GM18505 (cell line): ENCODE data around the gene EYS.
"Not testable (repeated sequence)": the region's sequence is repeated elsewhere in the genome, so short reads cannot be mapped to it uniquely, and the experiment has no call there.

Experiments
- ATAC-seq: cut with Tn5 transposase; IDR thresholded peaks from one replicate; pipeline ENCODE4 v1.9.1; 2021; ENCODE audit not compliant: unreplicated experiment
- POLR2A ChIP-seq: IDR thresholded peaks from 4 replicates; pipeline ENCODE4 v1.6.1; 2011; ENCODE audit warnings: borderline replicate concordance; ENCODE audit not compliant: insufficient read depth, insufficient read length; ENCODE audit errors: extremely low read depth

Gene EYS

DNA sequence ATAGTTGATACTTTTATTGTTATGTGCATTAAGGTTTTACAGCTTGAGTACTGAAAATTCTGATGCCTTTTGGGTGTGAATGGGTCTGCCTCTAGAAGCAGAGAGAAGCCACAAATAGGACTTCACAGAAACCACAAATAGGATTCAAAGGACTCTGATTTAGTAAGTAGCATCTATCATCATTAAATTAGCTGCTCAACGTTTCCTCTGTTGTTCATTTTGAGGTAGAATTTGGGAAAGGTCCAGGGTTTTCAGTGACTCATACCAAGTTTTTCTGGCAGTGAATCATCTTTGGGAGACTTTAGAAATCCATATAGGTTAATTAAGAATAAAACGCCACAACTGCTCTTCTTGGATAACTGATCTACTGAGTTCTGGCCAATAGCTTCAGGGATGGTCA is 1966.3 kb downstream of the EYS start:
- ATAC-seq, result no peak
- no peak for TF ChIP-seq POLR2A

DNA sequence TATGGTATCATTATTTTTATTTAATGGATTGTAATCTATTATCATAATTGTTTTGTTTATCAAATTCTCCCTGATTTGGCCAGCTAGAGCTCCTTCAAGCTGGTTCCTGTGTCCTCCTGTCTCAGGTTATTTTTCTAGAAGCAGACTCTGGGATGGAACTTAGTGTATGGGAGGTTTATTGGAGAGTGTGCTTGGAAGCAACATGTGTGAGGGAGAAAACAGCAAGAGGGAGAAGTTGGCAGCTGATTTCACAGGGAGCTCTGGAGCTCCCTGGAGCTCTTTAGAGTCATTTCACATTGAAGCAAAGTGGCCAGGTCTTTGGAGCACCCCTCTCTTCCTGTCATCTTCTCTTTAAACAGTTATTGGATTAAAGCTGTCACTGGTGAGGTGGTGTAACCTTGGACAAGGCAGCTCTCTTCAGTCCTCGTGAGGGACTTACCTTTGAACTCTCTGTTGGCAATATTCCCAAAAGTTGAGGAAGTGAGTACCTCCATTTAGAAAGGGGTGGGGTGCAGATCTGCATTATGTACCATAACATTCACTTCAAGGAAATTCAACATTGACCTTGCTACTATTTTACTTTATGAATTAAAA is 1967.8 kb downstream of the EYS start:
- ATAC-seq, result no peak
- TF ChIP-seq POLR2A, result no peak

DNA sequence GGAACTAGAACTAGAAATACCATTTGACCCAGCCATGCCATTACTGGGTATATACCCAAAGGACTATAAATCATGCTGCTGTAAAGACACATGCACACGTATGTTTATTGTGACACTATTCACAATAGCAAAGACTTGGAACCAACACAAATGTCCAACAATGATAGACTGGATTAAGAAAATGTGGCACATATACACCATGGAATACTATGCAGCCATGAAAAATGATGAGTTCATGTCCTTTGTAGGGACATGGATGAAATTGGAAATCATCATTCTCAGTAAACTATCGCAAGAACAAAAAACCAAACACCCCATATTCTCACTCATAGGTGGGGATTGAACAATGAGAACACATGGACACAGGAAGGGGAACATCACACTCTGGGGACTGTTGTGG is 1968.8 kb downstream of the EYS start:
- not testable (repeated sequence) for ATAC-seq

DNA sequence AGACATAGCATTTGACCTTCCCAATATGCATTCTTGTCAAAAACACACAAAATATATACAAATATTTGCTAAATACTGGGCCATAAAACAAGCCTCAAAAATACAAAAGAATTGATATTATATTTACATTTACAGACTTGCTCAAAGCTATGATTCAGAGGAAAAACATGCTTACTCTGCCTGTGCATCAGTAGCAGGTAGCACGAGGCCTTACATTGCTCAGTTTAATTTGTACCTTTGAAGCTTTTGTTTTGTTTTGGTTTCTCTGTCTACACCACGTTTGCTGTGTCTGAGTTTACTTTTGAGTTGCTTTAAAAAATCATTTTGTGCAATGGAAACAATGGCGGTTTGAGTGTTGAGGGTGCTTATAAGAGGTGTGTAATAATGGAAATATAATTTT is 1972.1 kb downstream of the EYS start:
- TF ChIP-seq POLR2A, result no peak
- ATAC-seq, result no peak

DNA sequence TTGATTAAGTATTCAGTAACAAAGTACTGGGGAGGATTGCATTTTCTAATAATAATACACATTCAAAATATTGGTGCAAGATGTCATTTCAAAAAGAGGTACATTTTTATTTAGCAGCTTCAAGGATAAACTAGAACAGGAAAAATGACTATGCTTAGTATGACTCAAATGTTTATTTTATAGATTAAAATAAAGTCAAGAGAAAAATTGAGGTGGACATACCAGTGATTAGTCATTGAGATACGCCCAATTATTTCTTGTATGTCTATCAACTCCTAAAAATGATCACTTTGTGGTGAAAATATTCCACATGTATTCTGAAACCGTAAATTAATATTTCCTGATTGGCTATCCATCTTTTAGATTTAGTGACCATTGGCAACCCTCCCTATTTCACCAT is 1974.7 kb downstream of the EYS start:
- TF ChIP-seq POLR2A, result no peak
- ATAC-seq, result no peak

DNA sequence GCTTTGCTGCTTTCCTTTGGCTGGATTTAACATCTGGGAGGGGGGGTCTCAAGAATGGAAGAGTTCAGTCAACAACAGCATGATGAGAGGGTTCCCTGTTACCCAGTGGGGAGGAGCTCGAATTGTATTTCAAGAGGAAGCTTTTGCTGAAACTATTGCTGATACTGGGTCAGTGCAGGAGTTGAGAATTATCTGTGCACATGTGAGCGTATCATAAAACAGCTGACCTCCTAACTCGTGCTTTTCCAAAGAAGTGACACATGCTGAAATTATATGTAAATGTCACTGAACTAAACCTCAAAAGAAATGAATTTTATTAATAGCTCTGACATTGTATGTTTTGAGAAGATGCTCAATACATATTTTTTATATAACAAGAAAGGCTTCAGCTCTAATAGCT is 1975.1 kb downstream of the EYS start:
- no peak for TF ChIP-seq POLR2A
- ATAC-seq, result no peak

DNA sequence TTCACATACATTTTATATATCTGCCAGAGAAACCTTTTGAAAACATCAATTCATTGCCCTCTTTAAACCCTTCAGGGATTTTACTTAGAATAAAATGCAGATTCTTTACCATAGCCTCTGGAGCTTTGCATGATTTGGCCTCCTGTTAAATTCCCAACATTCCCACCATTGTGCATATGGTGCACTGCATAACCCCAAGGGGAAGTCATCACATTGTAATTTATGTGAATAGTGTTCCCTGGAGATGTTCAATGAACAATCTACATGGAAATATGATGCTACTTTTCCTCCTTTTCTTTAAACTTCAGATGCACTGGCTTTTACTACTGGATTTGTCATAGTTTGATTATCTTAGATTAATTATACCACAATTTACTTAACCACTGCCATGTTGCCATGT is 1976.7 kb downstream of the EYS start:
- ATAC-seq, result no peak
- TF ChIP-seq POLR2A, result no peak

DNA sequence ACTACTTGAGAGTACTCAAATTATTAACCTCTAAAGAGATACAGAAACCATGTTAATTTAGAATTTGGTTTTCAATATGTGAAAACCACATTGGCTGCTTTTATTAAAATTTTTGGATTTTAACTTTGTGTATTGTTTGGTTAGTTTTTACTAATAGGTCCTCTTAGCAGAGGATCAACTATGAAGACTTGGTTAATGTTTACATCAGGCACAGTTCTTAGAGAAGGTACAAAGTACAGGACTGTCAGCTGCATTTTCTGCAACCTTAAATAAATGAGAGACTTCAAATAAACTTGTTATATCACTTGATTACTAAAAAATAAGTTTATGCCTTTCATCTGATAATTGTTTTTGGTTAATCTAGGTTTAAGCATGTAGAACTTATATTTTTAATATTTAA is 1982.3 kb downstream of the EYS start:
- no peak for TF ChIP-seq POLR2A
- ATAC-seq, result no peak

DNA sequence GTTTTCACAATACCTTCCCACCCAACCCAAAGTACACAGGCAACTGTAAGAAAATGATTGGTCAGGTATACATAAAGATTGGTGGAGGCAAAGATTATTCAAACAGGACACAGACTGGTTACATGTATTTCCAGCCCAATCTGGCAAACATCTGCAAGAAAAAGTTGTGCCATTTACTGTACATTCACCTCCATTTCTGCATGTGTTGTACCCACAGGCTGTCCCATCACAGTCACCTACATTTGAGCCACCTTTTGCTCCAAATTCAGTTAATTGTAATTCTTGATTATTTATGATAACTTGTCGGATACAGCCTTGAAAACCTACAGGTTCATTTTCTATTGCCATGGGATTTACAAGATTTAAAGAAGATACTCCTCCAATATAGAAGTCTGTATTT is 1985.8 kb downstream of the EYS start:
- ATAC-seq, result no peak
- no peak for TF ChIP-seq POLR2A

DNA sequence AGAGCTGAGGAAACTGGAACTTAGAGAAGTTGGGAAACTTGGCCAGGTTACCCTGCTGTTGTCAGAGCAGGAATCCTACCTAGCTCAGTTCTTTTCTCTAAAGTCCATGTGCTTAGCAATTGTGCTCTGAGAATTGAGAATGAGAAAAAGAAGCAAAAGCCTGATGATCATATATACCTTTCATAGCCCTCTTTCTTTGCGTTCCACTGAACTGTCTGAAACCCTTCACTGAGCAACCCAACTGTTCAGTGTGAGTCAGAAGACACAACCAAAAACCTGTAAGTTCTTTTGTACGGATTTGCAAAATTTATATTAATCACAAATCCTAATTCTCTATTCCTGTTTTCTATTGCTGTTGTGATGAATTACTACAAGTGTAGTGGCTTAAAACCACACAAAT is 1990.9 kb downstream of the EYS start:
- no peak for TF ChIP-seq POLR2A
- ATAC-seq, result no peak

DNA sequence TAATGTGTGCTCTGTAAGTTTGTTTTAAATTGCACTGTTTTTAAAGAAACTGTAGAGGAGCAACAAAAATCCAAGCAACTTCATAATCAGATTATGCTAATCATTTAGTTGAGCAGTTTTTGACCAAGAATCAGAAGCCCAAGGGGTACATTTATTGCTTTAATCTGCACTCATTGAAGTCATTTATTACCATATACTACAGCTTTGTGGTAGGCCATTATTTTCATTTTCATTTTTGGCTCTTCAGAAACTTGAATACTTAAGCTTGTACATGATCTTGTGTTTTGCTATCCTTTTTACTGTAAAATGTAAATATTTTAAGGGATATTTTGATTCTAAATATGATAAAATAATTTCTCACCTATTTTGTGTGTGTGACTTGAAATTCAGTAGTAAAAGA is 1992.9 kb downstream of the EYS start:
- TF ChIP-seq POLR2A, result no peak
- no peak for ATAC-seq

DNA sequence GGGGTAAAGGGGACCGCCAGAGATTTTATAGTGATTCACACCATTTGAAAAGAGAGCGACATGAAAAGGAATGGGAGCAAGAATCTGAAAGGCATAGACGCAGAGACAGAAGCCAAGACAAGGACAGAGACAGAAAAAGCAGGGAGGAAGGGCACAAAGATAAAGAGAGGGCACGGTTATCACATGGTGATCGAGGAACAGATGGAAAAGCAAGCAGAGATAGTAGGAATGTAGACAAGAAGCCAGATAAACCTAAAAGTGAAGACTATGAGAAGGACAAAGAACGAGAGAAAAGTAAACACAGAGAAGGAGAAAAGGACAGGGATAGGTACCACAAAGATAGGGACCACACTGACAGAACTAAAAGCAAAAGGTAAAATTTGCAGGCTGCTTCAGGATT is 1993.7 kb downstream of the EYS start:
- ATAC-seq, result no peak

DNA sequence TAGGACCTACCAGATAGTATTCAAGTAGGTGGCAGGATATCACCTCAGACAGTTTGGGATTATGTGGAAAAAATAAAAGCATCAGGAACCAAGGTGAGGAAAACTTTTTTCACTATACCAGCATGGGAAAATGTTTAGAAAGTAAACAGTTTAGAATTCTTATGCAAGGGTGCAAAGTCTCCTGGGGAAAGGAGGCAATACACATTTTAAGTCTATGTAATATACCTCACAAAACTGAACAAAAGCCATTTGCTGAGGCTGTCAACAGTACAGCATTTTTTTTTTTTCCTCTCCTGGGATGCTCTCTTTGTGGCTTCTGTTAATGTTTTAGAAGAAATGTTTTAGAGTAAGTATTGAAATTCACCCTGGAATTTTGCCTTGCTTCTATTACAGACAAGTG is 1997.9 kb downstream of the EYS start:
- TF ChIP-seq POLR2A, result no peak
- ATAC-seq, result no peak

More for the DNA sequence above, 1993.7 kb downstream of the EYS start:
- no peak for TF ChIP-seq POLR2A

DNA sequence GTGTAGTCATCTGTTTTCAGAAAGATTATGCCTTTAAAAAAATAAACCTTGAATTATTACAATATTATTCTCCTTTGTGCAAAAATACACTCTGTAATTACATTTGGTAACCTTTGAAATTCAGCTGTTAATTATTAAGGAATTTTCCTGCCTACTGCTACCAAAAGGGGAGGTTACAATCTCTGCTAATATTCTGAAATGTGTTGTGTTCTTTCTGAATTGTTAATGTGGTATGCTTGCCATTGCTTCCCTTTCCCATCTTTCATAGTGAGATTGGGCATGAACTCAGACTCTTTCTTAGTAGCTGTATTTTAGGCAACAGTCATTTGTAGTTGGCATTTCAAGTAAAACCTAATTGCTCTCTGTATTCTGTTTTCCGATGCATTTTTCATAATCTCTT is 1998.4 kb downstream of the EYS start:
- no peak for ATAC-seq
- TF ChIP-seq POLR2A, result no peak

DNA sequence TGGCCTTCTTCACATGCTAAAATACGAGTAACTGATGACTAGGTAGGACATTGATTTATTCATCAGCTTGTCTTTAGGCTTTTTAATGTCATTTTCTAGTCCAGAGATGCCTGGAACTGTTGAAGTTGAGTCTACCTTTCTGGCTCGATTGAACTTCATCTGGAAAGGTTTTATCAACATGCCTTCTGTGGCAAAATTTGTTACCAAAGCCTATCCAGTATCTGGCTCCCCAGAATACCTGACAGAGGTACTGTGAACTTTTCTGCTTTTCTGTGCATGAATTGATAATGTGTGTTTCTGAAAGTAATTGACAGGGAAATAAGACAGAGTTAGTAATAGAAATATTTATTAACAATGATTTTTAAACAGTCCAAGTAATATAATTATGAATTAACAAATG is 2000.4 kb downstream of the EYS start:
- TF ChIP-seq POLR2A, result no peak
- no peak for ATAC-seq

DNA sequence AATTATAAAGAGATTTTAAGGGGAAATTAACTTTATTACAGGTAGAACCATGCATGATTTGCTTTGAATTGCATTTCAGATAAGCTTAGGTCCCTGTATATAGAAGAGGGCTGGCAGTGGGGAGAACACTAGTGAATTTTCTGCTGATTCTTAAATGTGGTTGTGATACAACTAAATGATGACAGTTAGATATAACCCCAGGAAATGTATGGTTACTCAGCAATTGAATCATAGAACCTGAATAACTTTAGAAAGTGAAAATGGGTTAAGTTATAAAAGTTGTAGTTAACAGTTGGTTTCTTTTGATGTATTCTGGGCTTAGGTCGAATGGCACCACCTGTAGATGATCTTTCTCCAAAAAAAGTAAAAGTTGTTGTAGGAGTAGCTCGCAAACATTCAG is 2001.3 kb downstream of the EYS start:
- ATAC-seq, result no peak
- no peak for TF ChIP-seq POLR2A

DNA sequence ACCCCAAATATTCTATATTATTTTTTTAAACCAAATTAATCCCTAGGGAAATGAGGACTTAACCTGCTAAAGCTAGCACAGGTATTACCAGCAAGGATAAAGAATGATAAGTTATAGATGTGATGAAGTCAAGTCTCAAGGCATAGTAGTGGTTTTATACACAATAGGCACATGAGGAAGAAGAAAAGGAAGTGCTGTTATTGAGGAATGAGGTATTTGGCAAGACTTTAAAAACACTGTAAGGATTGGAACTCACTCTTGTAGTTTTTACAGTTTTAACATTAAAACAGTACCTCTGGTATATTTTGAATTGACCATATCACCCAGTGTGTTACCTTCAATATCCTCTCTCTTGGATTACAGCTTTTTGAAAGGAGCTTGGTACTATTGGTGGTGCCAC is 2016.8 kb downstream of the EYS start:
- TF ChIP-seq POLR2A, result no peak
- ATAC-seq, result no peak
